ENCODE data around the gene FN3KRP. TPM values are rescaled to one million over a fixed set of nuclear protein-coding genes. Genes with fewer than 3 reads are reported as not detected.

The FN3KRP gene
- total and polyA plus RNA-seq, 2 of the 13 experiments (the other 11 are each of a cell fraction or from before 2014, with no cell fraction given): 22.4 to 28.2 TPM

DNA sequence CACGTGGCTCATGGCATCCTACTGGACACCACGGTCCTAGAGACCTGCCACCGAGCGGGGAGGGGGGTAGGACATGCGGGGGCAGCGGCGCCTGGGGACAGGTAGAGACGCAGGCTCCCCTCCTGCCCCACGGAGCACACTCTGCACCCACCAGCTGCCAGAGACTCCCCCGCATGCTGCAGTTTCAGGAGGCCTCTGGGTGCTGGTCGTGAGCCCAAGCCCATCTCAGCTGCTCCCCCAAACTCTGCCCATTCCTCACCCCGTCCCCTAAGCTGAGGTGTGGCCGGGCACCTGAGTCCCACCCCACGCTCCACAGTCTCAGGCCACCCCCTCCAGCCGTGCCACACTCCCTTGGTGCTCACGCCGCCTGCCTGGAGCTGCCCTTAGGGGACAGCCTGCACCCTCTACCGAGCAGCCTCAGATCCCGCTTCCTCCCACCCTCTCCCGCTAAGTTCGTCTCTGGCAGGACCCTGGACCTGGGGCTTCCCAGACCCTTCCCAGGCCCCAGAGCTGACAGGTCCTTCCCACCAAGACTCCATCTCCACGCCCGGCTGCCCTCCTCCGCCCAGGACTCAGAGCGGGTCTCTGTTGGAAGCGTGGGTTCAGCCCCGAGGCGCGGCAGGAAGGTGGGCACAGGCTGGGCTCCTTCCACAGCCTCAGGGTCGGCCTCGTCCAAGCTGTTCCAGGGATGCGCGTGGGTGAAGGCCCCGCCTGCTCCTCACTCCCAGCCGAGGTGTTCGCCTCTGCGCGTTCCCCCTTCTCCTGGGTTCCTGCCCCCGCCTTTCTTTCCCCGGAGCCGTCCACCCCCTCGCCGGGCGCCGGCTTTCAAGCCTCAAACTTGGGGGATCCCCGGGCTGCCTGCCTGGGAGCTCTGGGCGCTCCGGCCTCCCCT is 19.3 kb upstream of the FN3KRP start (continued):
- no peak for TF ChIP-seq FIP1L1 (IDR thresholded peaks at IDR 0.05; ENCODE audit: borderline replicate concordance, insufficient read depth, low read depth, low read length)
- TF ChIP-seq, protein P1, sequence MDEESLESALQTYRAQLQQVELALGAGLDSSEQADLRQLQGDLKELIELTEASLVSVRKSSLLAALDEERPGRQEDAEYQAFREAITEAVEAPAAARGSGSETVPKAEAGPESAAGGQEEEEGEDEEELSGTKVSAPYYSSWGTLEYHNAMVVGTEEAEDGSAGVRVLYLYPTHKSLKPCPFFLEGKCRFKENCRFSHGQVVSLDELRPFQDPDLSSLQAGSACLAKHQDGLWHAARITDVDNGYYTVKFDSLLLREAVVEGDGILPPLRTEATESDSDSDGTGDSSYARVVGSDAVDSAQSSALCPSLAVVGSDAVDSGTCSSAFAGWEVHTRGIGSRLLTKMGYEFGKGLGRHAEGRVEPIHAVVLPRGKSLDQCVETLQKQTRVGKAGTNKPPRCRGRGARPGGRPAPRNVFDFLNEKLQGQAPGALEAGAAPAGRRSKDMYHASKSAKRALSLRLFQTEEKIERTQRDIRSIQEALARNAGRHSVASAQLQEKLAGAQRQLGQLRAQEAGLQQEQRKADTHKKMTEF (CRISPR knock-in tag; IDR thresholded peaks at IDR 0.05): no peak; the same call in 1 of the 2 replicates
- no peak for TF ChIP-seq REPIN1 (CRISPR knock-in tag; IDR thresholded peaks at IDR 0.05; ENCODE audit: borderline replicate concordance, low read depth)
- no peak for TF ChIP-seq GATAD2A (CRISPR knock-in tag; IDR thresholded peaks at IDR 0.05)
- TF ChIP-seq, protein P2, sequence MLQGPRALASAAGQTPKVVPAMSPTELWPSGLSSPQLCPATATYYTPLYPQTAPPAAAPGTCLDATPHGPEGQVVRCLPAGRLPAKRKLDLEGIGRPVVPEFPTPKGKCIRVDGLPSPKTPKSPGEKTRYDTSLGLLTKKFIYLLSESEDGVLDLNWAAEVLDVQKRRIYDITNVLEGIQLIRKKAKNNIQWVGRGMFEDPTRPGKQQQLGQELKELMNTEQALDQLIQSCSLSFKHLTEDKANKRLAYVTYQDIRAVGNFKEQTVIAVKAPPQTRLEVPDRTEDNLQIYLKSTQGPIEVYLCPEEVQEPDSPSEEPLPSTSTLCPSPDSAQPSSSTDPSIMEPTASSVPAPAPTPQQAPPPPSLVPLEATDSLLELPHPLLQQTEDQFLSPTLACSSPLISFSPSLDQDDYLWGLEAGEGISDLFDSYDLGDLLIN (CRISPR knock-in tag; IDR thresholded peaks at IDR 0.05; ENCODE audit: borderline replicate concordance): no peak
- TF ChIP-seq ZMYM3 (CRISPR knock-in tag; IDR thresholded peaks at IDR 0.05): no peak
- TF ChIP-seq GLI4 (CRISPR knock-in tag; IDR thresholded peaks at IDR 0.05; ENCODE audit: borderline replicate concordance): 0 out of 2 replicates have a peak, but pooled peaks have one; percentile 44
- no peak for TF ChIP-seq NR2F2 (IDR thresholded peaks at IDR 0.05; ENCODE audit: borderline replicate concordance, low read depth)
- TF ChIP-seq YEATS4 (CRISPR knock-in tag; IDR thresholded peaks at IDR 0.05; ENCODE audit: borderline replicate concordance): no peak
- no peak for TF ChIP-seq CBX2 (IDR thresholded peaks at IDR 0.05; ENCODE audit: low read depth, low read length)
- TF ChIP-seq CBX2 (CRISPR knock-in tag; IDR thresholded peaks at IDR 0.05; ENCODE audit: low read depth): no peak
- TF ChIP-seq ZNF282 (IDR thresholded peaks at IDR 0.05; ENCODE audit: partially characterized antibody): no peak
- TF ChIP-seq, protein P3, sequence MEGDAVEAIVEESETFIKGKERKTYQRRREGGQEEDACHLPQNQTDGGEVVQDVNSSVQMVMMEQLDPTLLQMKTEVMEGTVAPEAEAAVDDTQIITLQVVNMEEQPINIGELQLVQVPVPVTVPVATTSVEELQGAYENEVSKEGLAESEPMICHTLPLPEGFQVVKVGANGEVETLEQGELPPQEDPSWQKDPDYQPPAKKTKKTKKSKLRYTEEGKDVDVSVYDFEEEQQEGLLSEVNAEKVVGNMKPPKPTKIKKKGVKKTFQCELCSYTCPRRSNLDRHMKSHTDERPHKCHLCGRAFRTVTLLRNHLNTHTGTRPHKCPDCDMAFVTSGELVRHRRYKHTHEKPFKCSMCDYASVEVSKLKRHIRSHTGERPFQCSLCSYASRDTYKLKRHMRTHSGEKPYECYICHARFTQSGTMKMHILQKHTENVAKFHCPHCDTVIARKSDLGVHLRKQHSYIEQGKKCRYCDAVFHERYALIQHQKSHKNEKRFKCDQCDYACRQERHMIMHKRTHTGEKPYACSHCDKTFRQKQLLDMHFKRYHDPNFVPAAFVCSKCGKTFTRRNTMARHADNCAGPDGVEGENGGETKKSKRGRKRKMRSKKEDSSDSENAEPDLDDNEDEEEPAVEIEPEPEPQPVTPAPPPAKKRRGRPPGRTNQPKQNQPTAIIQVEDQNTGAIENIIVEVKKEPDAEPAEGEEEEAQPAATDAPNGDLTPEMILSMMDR (CRISPR knock-in tag; IDR thresholded peaks at IDR 0.05): peak; percentile 37; the same call in 1 of the 2 replicates
- TF ChIP-seq, protein P4, sequence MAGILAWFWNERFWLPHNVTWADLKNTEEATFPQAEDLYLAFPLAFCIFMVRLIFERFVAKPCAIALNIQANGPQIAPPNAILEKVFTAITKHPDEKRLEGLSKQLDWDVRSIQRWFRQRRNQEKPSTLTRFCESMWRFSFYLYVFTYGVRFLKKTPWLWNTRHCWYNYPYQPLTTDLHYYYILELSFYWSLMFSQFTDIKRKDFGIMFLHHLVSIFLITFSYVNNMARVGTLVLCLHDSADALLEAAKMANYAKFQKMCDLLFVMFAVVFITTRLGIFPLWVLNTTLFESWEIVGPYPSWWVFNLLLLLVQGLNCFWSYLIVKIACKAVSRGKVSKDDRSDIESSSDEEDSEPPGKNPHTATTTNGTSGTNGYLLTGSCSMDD (CRISPR knock-in tag; IDR thresholded peaks at IDR 0.05): no peak
- TF ChIP-seq, protein P5, sequence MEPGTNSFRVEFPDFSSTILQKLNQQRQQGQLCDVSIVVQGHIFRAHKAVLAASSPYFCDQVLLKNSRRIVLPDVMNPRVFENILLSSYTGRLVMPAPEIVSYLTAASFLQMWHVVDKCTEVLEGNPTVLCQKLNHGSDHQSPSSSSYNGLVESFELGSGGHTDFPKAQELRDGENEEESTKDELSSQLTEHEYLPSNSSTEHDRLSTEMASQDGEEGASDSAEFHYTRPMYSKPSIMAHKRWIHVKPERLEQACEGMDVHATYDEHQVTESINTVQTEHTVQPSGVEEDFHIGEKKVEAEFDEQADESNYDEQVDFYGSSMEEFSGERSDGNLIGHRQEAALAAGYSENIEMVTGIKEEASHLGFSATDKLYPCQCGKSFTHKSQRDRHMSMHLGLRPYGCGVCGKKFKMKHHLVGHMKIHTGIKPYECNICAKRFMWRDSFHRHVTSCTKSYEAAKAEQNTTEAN (CRISPR knock-in tag; conservative IDR thresholded peaks at IDR 0.05): no peak
- no peak for TF ChIP-seq TCF7 (IDR thresholded peaks at IDR 0.05; ENCODE audit: low read depth)
- TF ChIP-seq ZNF572 (CRISPR knock-in tag; IDR thresholded peaks at IDR 0.05): 0 out of 2 replicates have a peak, but pooled peaks have one; percentile 39
- TF ChIP-seq ZNF891 (CRISPR knock-in tag; IDR thresholded peaks at IDR 0.05): 0 out of 2 replicates have a peak, but pooled peaks have one; percentile 16
